Stimulated activated CD8-positive, alpha-beta memory T cell treated with anti-CD3 and anti-CD28 coated beads, Interleukin-7, amount 100 ng/mL, for 24 hours (primary cell): ENCODE measurements around the gene GPR84.

Experiments
- DNase-seq: peaks from one replicate; pipeline ENCODE4 v3.0.0-alpha.2; 2020; ENCODE audit warnings: low read depth

Gene GPR84

GRCh38 chr12:54392485-54393206 lies 28.4 kb upstream of the GPR84 start:
- no peak for DNase-seq

- peak; percentile 25 for DNase-seq
Observed at GRCh38 chr12:54390668-54391551, 26.6 kb upstream of the GPR84 start.

- no peak for DNase-seq
Observed at GRCh38 chr12:54390176-54390667, 25.9 kb upstream of the GPR84 start.

- DNase-seq: no peak
Observed at GRCh38 chr12:54389607-54390175, 25.4 kb upstream of the GPR84 start.

GRCh38 chr12:54389134-54389508 lies 24.8 kb upstream of the GPR84 start:
- no peak for DNase-seq

- no peak for DNase-seq
Observed at GRCh38 chr12:54388237-54389133, 24.2 kb upstream of the GPR84 start.

- DNase-seq: no peak
Observed at GRCh38 chr12:54387114-54387467, 22.8 kb upstream of the GPR84 start.

GRCh38 chr12:54386403-54387113 lies 22.3 kb upstream of the GPR84 start:
- no peak for DNase-seq

- no peak for DNase-seq
Observed at GRCh38 chr12:54385251-54385914, 21.1 kb upstream of the GPR84 start.

GRCh38 chr12:54384591-54385041 lies 20.3 kb upstream of the GPR84 start, which contains the start of gene ZNF385A:
Gene ZNF385A, minus strand, starts transcription at chr12:54384733. Its CDS starts 219 bp downstream, at chr12:54384514.
- DNase-seq: no peak

GRCh38 chr12:54383041-54383609 lies 18.8 kb upstream of the GPR84 start:
- no peak for DNase-seq

- no peak for DNase-seq
Observed at GRCh38 chr12:54381136-54381535, 16.9 kb upstream of the GPR84 start.

- peak; percentile 83 for DNase-seq
Observed at GRCh38 chr12:54379398-54380201, 15.3 kb upstream of the GPR84 start.

GRCh38 chr12:54378796-54379397 lies 14.6 kb upstream of the GPR84 start:
- no peak for DNase-seq

GRCh38 chr12:54377797-54378515 lies 13.7 kb upstream of the GPR84 start:
- DNase-seq: no peak

- no peak for DNase-seq
Observed at GRCh38 chr12:54377007-54377406, 12.7 kb upstream of the GPR84 start.

- no peak for DNase-seq
Observed at GRCh38 chr12:54376596-54376995, 12.3 kb upstream of the GPR84 start.

- DNase-seq: no peak
Observed at GRCh38 chr12:54375259-54375579, 10.9 kb upstream of the GPR84 start.
